GM18507 (cell line): Measurements from ENCODE around the gene STK36.

Experiments
- DNase-seq: peaks from one replicate; pipeline ENCODE4 v3.0.0; 2011; ENCODE audit warnings: low read depth; ENCODE audit not compliant: insufficient read length; ENCODE audit errors: extremely low spot score
- FAIRE-seq: peaks from 2 replicates; lab custom pipeline; 2011; peaks lifted over from hg19 to GRCh38; lab: Jason Lieb, UNC

Gene STK36

GRCh38 chr2:218743068-218743467 is 71.2 kb downstream of the STK36 start:
- no peak for DNase-seq
- FAIRE-seq = peak; percentile 60

- peak; percentile 61 for FAIRE-seq
- DNase-seq = no peak
Measured at GRCh38 chr2:218744615-218745014, 72.7 kb downstream of the STK36 start.

- DNase-seq = no peak
- FAIRE-seq = peak; percentile 15
Measured at GRCh38 chr2:218745160-218745558, 73.3 kb downstream of the STK36 start.

- DNase-seq = no peak
- no peak for FAIRE-seq
Measured at GRCh38 chr2:218745559-218746469, 73.9 kb downstream of the STK36 start.

- no peak for FAIRE-seq
- no peak for DNase-seq
Measured at GRCh38 chr2:218746470-218746795, 74.5 kb downstream of the STK36 start.

GRCh38 chr2:218746960-218747359 is 75.1 kb downstream of the STK36 start:
- FAIRE-seq (no peak), DNase-seq (no peak)

- DNase-seq (no peak), FAIRE-seq (no peak)
Measured at GRCh38 chr2:218748741-218749441, 77.0 kb downstream of the STK36 start.
